ENCODE measurements around the gene CNTNAP2. TPM values are rescaled to one million over a fixed set of nuclear protein-coding genes. Genes with fewer than 3 reads are reported as not detected.
A peak's percentile ranks its signal among the peaks of the same experiment; 100 is the strongest.
"Not testable (repeated sequence)": the region's sequence is repeated elsewhere in the genome, so short reads cannot be mapped to it uniquely, and the experiment has no call there.

Gene CNTNAP2
- total RNA-seq, 1 donor from 2014 or later, result 5.4 TPM

DNA sequence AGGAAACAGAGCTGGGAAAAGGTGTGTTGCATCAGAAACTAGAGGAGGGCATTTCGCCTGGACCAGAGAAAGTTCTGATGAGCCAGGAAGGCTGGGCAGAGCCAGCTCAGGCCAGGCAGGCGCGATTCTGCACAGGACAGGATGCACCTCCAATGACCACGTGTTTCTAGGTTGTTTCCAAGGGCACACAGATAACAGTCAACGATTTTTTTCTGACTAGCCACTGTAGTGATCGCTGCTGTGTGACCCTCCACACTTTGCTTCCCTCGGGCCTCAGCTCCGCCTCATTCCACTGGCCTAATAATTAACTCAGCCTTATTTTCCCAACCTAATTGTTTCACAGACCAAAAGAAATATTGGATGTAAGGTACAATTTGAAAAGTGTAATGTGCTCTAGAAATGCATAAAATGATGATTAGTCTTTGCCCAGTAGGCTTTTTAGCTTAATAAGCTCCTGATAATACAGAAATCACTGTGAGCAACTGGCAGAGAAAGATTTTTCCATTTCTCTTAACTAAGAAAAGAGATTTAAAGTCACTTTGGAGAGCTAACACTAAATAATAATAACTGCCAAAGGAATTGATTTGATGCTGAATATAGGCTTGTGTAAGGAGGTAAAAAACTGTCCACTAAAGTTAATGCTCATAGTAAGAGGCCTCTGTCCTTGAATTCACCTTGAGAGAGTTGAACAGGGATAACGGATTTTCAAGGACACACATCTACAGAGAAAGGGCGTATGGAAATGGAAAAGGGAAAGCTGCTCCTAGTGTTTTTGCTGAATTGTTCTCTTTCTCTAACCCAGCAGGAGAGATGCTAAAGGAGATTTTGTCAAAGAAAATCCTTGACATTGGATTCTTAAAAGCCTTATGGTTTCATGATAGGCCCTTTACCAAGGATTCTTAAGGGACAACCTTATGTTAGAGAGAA lies 2183.0 kb downstream of the CNTNAP2 start:
- TF ChIP-seq, protein P1, sequence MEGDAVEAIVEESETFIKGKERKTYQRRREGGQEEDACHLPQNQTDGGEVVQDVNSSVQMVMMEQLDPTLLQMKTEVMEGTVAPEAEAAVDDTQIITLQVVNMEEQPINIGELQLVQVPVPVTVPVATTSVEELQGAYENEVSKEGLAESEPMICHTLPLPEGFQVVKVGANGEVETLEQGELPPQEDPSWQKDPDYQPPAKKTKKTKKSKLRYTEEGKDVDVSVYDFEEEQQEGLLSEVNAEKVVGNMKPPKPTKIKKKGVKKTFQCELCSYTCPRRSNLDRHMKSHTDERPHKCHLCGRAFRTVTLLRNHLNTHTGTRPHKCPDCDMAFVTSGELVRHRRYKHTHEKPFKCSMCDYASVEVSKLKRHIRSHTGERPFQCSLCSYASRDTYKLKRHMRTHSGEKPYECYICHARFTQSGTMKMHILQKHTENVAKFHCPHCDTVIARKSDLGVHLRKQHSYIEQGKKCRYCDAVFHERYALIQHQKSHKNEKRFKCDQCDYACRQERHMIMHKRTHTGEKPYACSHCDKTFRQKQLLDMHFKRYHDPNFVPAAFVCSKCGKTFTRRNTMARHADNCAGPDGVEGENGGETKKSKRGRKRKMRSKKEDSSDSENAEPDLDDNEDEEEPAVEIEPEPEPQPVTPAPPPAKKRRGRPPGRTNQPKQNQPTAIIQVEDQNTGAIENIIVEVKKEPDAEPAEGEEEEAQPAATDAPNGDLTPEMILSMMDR (IDR thresholded peaks at IDR 0.05; ENCODE audit: unreplicated experiment), result no peak
- no peak overlapping the region for H3K27ac Mint-ChIP-seq (ENCODE audit: unreplicated experiment)

DNA sequence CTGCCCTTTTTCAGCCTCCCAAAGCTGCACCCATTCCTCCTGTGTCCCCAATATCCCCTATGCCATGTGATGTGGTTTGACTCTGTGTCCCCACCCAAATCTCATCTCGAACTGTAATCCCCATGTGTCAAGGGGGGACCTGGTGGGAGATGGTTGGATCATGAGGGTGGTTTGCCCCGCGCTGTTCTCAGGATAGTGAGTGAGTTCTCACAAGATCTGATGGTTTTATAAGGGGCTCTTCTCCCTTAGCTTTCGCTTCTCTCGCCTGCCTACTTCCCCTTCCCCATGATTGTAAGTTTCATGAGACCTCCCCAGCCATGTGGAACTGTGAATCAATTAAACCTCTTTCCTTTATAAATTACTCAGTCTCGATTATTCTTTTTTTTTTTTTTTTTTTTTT lies 2185.8 kb downstream of the CNTNAP2 start:
- not testable (repeated sequence) for H3K36me3 Mint-ChIP-seq (ENCODE audit: low read depth, unreplicated experiment); DNase-seq (ENCODE audit: low spot score); H3K4me3 Mint-ChIP-seq (ENCODE audit: unreplicated experiment); H3K27ac Mint-ChIP-seq (ENCODE audit: unreplicated experiment); H3K9me3 Mint-ChIP-seq (ENCODE audit: unreplicated experiment); H3K27me3 Mint-ChIP-seq (ENCODE audit: unreplicated experiment)
- H3K4me1 Mint-ChIP-seq (ENCODE audit: unreplicated experiment), result peaks cover 15% of the 10 kb centered on the region

More for the DNA sequence above, 2183.0 kb downstream of the CNTNAP2 start:
- no peak for DNase-seq (ENCODE audit: low spot score)
- Mint-ChIP-seq H3K9me3 (ENCODE audit: unreplicated experiment) (no peaks in the 10 kb centered on the region), H3K27me3 (ENCODE audit: unreplicated experiment) (peaks cover 2% of the 10 kb centered on the region), H3K4me3 (ENCODE audit: unreplicated experiment) (no peak overlapping the region), H3K36me3 (ENCODE audit: low read depth, unreplicated experiment) (no peaks in the 10 kb centered on the region), H3K4me1 (ENCODE audit: unreplicated experiment) (peaks cover 5% of the 10 kb centered on the region)

DNA sequence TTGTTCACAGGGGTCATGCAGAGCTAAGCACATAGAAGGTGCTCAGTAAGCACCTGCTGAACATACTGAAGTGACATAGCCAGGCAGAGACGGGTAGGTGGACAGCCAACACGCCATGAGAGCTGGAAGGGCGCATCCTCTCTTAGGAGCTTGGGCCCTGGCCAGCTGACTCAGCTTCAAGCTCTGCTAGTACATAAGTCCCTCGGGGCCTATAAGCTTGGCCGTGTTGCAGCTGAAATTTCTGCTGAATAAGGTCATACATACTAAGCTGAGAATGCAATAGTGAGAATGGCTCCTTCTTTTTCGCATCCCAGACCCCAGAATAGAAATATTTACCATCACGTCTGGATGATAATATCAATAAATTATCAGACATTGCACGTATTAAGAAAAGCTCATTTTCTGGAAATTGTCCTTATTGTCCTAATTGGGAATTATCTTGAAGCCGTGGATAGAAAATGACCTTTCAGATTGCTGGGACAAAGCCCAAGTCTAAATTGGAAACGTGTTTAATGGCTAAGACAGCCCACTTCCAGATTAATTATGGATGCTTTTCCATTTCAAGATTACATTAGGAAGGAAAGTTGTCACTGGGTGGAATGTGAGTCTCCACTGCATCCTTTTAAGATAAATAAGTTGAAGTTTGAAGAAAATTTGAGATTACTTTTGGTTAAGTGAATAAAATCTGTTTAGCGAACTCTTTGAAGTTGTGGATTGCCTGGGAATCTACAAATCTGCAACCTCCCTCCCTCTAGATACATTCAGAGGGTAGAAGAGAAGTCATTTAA lies 2186.9 kb downstream of the CNTNAP2 start:
- H3K4me1 Mint-ChIP-seq (ENCODE audit: unreplicated experiment), result peaks cover 15% of the 10 kb centered on the region
- TF ChIP-seq, protein P1 (IDR thresholded peaks at IDR 0.05; ENCODE audit: unreplicated experiment), result no peak
- peaks cover 3% of the 10 kb centered on the region for H3K27me3 Mint-ChIP-seq (ENCODE audit: unreplicated experiment)
- H3K36me3 Mint-ChIP-seq (ENCODE audit: low read depth, unreplicated experiment), result no peaks in the 10 kb centered on the region
- peak overlapping the region; percentile 49 for H3K27ac Mint-ChIP-seq (ENCODE audit: unreplicated experiment)
- no peaks in the 10 kb centered on the region for H3K9me3 Mint-ChIP-seq (ENCODE audit: unreplicated experiment)
- no peak overlapping the region for H3K4me3 Mint-ChIP-seq (ENCODE audit: unreplicated experiment)
- no peak for DNase-seq (ENCODE audit: low spot score)

DNA sequence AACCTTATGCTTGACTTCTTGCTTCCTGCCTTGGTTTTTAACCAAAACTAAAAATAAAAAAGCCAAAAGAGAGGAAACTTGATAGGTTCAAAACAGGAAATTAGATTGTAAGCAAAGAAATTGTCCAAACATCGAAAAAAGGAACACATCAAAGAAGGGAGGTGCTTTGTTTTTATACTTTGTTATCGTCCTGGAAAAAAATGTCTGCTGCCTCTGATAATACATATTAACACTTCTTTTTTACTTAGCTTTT lies 2187.4 kb downstream of the CNTNAP2 start:
- no peak for DNase-seq (ENCODE audit: low spot score)
- Mint-ChIP-seq H3K4me1 (ENCODE audit: unreplicated experiment) (peaks cover 15% of the 10 kb centered on the region), H3K27ac (ENCODE audit: unreplicated experiment) (peak overlapping the region; percentile 49), H3K9me3 (ENCODE audit: unreplicated experiment) (no peaks in the 10 kb centered on the region), H3K36me3 (ENCODE audit: low read depth, unreplicated experiment) (no peaks in the 10 kb centered on the region), H3K27me3 (ENCODE audit: unreplicated experiment) (peaks cover 3% of the 10 kb centered on the region), H3K4me3 (ENCODE audit: unreplicated experiment) (no peak overlapping the region)
- TF ChIP-seq, protein P1 (IDR thresholded peaks at IDR 0.05; ENCODE audit: unreplicated experiment), result no peak

DNA sequence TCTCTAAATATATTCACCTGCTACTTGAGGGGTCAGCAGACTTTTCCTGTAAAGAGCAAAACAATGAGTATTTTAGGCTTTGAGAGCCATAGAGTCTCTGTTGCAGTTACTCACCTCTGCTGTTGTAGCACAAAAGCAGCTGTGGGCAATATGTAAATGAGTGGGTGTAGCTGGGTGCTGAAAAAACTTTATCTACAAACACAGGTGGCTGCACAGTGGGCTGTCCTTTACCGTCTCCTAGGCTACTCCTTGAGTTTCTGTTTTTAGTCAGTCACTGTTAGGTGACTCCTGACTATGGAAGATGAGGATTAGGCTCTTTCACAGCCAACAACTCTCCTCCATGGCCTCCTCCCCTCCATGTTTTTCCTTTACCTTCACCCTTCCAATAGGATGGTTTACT lies 2187.9 kb downstream of the CNTNAP2 start:
- Mint-ChIP-seq H3K9me3 (ENCODE audit: unreplicated experiment) (no peaks in the 10 kb centered on the region), H3K4me3 (ENCODE audit: unreplicated experiment) (no peak overlapping the region), H3K27ac (ENCODE audit: unreplicated experiment) (peak overlapping the region; percentile 20), H3K4me1 (ENCODE audit: unreplicated experiment) (peaks cover 15% of the 10 kb centered on the region), H3K27me3 (ENCODE audit: unreplicated experiment) (peaks cover 3% of the 10 kb centered on the region), H3K36me3 (ENCODE audit: low read depth, unreplicated experiment) (no peaks in the 10 kb centered on the region)
- no peak for DNase-seq (ENCODE audit: low spot score)
- TF ChIP-seq, protein P1 (IDR thresholded peaks at IDR 0.05; ENCODE audit: unreplicated experiment), result no peak
